ENCODE measurements around the gene LRRC75A.
"Not testable (repeated sequence)": the region's sequence is repeated elsewhere in the genome, so short reads cannot be mapped to it uniquely, and the experiment has no call there.

The LRRC75A gene

DNA sequence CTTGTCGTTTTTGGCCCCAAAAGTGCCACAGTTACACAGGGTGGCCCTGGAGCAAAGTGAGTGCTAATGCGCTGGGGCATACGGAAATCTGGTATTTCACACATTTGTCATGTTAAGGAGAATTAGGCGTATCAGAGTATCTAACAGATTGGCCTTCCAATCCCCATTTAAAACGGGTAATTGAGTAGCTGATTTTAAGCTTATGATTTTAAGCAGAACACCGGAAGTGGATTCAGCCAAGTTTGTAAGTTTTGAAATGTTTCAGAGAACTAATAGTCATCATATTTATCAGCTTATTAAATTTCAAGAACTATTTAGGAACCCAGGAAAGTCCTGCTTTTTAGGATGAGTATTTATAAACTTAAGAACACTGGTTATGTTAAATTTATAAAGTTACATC lies 19.5 kb downstream of the LRRC75A start:
- DNase-seq (ENCODE audit: low read depth, low spot score) = no peak

DNA sequence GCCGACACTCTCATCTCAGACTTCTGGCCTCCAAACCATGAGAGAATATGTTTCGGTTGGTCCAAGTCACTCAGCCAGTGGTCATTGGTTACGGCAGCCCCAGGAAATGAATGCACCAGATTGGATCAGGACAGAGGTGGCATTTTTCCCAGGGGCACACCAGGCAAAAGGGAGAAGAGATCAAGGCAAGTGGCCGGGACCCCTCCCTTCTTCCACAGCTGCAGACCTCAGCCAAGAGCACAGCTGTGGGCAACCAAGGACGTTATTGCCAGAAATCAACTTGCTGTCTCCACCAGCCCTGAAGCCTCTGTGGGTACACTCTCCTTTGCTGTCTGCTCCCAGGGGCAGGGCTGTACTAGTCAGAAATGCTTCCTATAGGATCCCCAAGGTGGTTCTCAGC lies 20.7 kb downstream of the LRRC75A start:
- no peak for DNase-seq (ENCODE audit: low read depth, low spot score)

DNA sequence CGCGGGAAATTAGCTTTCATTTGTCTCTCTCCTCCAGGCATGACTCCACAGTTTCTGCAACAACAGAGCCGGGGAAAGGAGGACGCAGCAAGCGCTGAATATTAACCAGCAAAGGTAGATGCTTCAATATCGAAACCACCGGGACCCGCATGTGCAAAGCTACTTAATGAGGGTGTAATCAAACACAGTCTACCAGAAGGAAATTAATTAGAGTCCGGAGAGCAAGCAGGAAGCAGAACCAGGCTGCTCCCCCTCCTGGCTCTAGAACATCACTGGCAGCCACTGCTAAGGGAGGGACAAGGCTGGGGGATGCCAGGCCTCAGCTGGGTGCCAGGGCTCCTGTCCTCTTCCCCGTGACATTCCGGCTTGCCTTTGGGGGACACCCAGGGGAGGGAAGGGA lies 21.7 kb downstream of the LRRC75A start:
- no peak for DNase-seq (ENCODE audit: low read depth, low spot score)

GRCh38 chr17:16468428-16468992 lies 23.5 kb downstream of the LRRC75A start:
- no peak for DNase-seq (ENCODE audit: low read depth, low spot score)

- DNase-seq (ENCODE audit: low read depth, low spot score) = no peak
These were observed 24.1 kb downstream of the LRRC75A start for GRCh38 chr17:16467886-16468285.

DNA sequence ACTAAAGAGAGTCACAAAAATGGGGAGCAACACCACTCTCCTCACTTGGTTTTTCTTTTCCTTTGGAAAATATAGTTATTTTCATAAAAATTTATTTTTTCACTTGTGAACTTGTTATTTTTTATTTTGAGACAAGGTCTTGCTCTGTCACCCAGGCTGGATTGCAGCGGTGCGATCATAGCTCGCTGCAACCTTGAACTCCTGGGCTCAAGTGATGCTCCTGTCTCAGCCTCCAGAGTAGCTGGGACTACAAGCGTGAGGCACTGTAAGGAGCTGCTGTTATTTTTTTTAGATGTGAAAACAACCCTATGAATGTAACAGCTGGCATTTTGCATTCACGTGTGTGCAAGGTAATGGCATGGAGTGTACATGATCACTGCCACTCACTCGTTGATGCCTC lies 24.9 kb downstream of the LRRC75A start:
- no peak for DNase-seq (ENCODE audit: low read depth, low spot score)

GRCh38 chr17:16466407-16466806 lies 25.6 kb downstream of the LRRC75A start:
- DNase-seq (ENCODE audit: low read depth, low spot score) = no peak

DNA sequence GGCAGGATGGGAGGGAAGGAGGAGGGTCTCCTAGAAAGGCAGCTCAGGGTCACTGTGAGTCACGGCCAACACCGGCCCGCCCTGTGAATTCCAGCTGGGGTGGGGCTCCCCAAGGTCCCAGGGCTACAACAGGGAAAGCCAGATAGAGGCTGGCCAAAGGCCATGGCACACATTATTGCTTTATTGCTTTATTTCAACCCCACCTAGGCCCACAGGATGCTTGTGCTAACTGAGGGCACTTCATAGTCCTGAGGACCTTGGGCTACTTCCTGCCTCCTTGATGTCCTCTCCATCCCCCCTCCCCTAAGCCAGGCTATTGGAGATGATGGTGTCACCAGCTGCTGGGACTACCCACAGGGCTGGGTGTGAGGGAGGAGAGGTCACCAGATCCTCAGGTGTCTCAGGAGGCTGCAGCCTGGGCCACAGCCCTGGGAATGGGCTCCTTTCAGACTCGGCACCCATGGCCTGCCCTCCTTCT lies 26.1 kb downstream of the LRRC75A start:
- no peak for DNase-seq (ENCODE audit: low read depth, low spot score)

DNA sequence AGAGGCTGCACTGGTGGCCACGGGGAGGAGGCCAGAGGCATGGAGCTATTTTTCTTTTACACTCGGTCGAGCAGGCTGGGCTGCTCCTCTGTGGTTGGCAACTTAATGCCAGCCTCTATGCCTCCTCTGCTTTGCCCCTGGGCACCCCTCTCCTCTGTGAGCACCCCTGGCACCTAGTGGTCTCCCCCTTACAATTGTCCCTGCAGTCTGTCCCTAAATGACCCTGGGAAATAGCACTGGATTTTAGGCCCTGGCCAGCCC lies 27.0 kb downstream of the LRRC75A start:
- no peak for DNase-seq (ENCODE audit: low read depth, low spot score)

GRCh38 chr17:16464303-16465051 lies 27.5 kb downstream of the LRRC75A start:
- DNase-seq (ENCODE audit: low read depth, low spot score) = no peak

DNA sequence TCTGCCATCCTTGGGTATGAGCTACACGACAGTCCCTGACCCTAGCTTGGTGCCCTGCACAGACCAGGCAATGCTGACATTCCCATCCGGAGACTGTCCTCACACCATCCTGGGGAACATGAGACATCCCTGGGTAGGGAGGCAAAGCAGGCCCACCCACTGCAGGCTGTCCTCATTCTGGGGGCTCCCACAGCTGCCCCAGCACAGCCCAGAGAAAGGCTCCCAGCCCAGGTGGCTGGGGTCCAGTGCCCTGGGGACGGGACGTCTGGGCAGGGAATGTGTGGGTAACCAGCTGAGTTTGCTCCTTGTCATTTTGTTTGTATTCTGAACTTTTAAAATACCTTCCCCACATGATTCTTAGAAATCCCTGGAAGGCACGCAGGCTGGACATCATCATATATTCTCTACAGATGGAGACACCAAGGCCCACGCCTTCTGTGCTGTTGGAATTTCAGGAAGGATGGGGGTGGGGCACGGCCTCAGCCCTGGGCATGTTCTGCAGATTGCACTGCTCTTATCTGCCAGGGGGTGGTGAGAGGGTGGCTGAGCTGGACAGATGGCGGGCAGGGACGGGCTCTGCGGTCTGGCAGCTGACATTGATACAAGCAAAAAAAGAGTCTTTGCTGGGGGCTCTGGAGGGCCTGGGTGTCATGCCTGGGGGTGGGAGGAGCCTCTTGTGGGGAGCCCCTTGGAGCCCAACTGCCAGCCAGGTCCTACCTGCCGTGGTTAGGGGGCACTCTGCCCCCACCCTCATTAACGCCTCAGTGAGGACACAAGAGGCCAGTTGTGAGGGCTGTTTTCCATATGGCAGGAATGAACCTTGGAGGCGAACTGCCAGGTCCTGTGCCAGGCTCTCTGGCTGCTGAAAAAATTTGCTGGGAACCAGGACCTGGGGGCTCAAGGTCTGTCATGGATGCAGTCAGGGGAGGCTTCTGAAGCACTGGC lies 28.4 kb downstream of the LRRC75A start:
- DNase-seq (ENCODE audit: low read depth, low spot score) = no peak

- DNase-seq (ENCODE audit: low read depth, low spot score) = no peak
These were observed 29.7 kb downstream of the LRRC75A start for GRCh38 chr17:16462070-16462864.

- DNase-seq (ENCODE audit: low read depth, low spot score) = no peak
These were observed 30.5 kb downstream of the LRRC75A start for GRCh38 chr17:16461606-16461866.

DNA sequence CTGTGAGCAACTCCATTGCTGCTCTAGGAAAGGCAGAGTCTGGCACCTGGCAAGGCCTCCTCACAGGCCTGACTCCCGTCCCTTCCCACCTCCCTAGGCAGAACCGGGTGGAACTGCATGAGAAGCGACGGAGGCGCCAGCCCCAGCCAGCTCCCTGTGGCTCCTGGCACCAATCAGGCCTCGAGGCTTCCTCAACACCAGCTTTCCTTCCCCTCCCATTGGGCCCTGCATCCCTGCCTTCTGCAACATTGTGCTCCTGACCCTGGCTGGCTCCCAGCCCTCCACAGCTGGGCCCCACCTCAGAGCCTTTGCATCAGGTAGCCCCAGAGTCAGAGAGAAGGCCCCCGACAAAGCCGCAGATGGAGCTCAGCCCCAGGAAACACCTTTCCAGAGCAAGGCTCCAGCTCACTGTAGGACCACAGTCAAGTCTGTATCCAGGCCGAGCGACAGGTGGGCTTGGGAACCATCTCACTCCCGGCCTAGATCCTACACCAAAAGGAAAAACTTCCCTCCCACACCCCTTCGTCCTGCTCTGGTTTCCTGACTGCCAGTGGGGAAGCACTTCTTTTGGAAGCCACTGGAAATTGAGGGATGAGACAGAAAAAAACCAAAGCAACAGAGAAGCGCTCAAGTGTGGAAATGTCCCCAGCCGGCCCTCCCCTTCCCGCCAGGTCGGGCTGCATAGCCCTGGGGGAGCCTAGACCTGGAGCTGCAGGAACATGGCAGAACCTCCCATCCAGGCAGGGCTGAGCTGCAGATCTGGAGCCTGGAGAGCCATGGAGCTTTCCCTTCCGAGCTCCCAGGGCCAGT lies 31.0 kb downstream of the LRRC75A start:
- no peak for DNase-seq (ENCODE audit: low read depth, low spot score)

- DNase-seq (ENCODE audit: low read depth, low spot score) = no peak
These were observed 32.0 kb downstream of the LRRC75A start for GRCh38 chr17:16459855-16460550.

DNA sequence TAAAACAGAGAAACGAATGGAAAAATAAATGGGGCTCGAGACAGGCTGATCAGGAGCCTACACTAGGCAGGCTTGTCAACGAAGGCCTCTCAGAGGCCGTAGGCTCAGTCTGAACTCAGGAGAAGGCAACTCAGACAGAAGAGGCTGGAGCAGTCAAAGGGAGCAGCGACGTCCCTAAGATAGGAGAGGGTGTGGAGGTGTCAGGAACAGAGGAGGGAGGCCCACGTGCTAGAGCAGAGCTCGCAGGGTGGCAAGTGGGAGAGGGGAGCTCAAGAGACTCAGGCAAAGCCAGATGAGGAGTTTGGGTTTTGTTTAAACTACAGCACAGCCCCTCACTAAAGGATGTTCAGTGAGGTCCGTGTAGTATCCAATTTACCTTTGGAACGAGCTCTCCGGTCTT lies 32.7 kb downstream of the LRRC75A start:
- no peak for DNase-seq (ENCODE audit: low read depth, low spot score)

- no peak for DNase-seq (ENCODE audit: low read depth, low spot score)
These were observed 35.2 kb downstream of the LRRC75A start for GRCh38 chr17:16456742-16457316.

- no peak for DNase-seq (ENCODE audit: low read depth, low spot score)
These were observed 35.8 kb downstream of the LRRC75A start for GRCh38 chr17:16455997-16456741.

DNA sequence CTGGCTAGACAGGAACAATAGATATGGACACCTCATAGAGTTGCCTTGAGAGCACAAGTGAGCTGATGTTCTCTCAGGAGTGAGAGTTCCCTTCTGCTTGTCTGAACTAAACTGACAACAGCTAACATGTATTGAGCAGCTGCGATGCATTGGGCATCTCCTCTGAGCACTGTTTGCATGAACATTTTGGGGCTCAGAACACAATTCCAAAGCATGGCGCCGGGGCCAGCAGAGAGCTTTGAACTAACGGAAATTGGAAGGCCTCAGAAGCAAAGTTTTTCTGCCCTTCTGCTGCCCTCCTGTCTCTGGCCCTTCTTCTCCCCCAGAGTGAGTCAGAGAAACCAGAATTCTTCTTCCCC lies 38.5 kb downstream of the LRRC75A start:
- DNase-seq (ENCODE audit: low read depth, low spot score) = no peak

DNA sequence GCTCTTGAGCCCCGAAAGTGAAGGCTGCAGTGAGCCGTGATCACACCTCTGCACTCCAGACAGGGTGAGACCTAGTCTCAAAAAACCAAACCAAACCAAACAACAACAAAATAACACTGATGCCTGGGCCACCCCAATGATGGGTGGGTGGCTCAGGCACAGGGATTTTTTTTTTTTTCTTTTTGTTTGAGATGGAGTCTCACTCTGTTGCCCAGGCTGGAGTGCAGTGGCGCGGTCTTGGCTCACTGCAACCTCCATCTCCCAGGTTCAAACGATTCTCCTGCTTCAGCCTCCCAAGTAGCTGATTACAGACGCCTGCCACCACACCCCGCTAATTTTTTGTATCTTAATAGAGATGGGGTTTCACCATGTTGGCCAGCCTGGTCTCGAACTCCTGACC lies 39.7 kb downstream of the LRRC75A start:
- not testable (repeated sequence) for DNase-seq (ENCODE audit: low read depth, low spot score)
